ENCODE results near the gene CHSY3.
A peak's percentile ranks its signal among the peaks of the same experiment; 100 is the strongest.
"Not testable (repeated sequence)": the region's sequence is repeated elsewhere in the genome, so short reads cannot be mapped to it uniquely, and the experiment has no call there.

Gene CHSY3

GRCh38 chr5:130183115-130183514, 278.9 kb downstream of the CHSY3 start:
- H3K4me3 ChIP-seq (ENCODE audit: low read length), result no peak overlapping the region
- no peak for TF ChIP-seq CTCF (conservative IDR thresholded peaks at IDR 0.05; ENCODE audit: low read depth, low read length)
- no peak for DNase-seq (ENCODE audit: low read depth)

GRCh38 chr5:130189961-130190360, 285.7 kb downstream of the CHSY3 start:
- H3K4me3 ChIP-seq (ENCODE audit: low read length), result no peak overlapping the region
- no peak for TF ChIP-seq CTCF (conservative IDR thresholded peaks at IDR 0.05; ENCODE audit: low read depth, low read length)
- no peak for DNase-seq (ENCODE audit: low read depth)

GRCh38 chr5:130198927-130199326, 294.7 kb downstream of the CHSY3 start:
- peak; percentile 25 for TF ChIP-seq CTCF (conservative IDR thresholded peaks at IDR 0.05; ENCODE audit: low read depth, low read length)
- DNase-seq (ENCODE audit: low read depth), result no peak
- no peak overlapping the region for H3K4me3 ChIP-seq (ENCODE audit: low read length)

- H3K4me3 ChIP-seq (ENCODE audit: low read length), result no peak overlapping the region
- DNase-seq (ENCODE audit: low read depth), result no peak
- TF ChIP-seq CTCF (conservative IDR thresholded peaks at IDR 0.05; ENCODE audit: low read depth, low read length), result no peak
Observed at GRCh38 chr5:130206686-130207085, 302.4 kb downstream of the CHSY3 start.

- no peak for DNase-seq (ENCODE audit: low read depth)
- no peak overlapping the region for H3K4me3 ChIP-seq (ENCODE audit: low read length)
- TF ChIP-seq CTCF (conservative IDR thresholded peaks at IDR 0.05; ENCODE audit: low read depth, low read length), result no peak
Observed at GRCh38 chr5:130213607-130214006, 309.3 kb downstream of the CHSY3 start.

GRCh38 chr5:130216286-130216685, 312.0 kb downstream of the CHSY3 start:
- no peak overlapping the region for H3K4me3 ChIP-seq (ENCODE audit: low read length)
- no peak for DNase-seq (ENCODE audit: low read depth)
- no peak for TF ChIP-seq CTCF (conservative IDR thresholded peaks at IDR 0.05; ENCODE audit: low read depth, low read length)

GRCh38 chr5:130222573-130222972, 318.3 kb downstream of the CHSY3 start:
- no peak overlapping the region for H3K4me3 ChIP-seq (ENCODE audit: low read length)
- no peak for TF ChIP-seq CTCF (conservative IDR thresholded peaks at IDR 0.05; ENCODE audit: low read depth, low read length)
- peak; percentile 73 for DNase-seq (ENCODE audit: low read depth)

- DNase-seq (ENCODE audit: low read depth); H3K4me3 ChIP-seq (ENCODE audit: low read length): not testable (repeated sequence)
Observed at GRCh38 chr5:130226556-130226955, 322.3 kb downstream of the CHSY3 start.
